ENCODE data around the gene ARHGEF7. TPM values are rescaled to one million over a fixed set of nuclear protein-coding genes. Genes with fewer than 3 reads are reported as not detected.

ARHGEF7 gene
- total RNA-seq, 4 donors from 2014 or later: 42.8 to 125 (median 61.1) TPM

- TF ChIP-seq CTCF (IDR thresholded peaks at IDR 0.05): no peak
- TF ChIP-seq POLR2A (IDR thresholded peaks at IDR 0.05): no peak
- H3K4me3 ChIP-seq (ENCODE audit: low read depth, poor library complexity, severe bottlenecking): no peak overlapping the region
- WGBS, 2 donors: 27 to 29% methylated on average over 3 of the region's 3 CpGs
- no peak for DNase-seq (ENCODE audit: low spot score in 2 of 2)
- intact Hi-C loops (cut with DNase I; ENCODE audit: low total_unique reads): no loop called here
Measured at GRCh38 chr13:111143865-111144540, 28.9 kb downstream of the ARHGEF7 start.

DNA sequence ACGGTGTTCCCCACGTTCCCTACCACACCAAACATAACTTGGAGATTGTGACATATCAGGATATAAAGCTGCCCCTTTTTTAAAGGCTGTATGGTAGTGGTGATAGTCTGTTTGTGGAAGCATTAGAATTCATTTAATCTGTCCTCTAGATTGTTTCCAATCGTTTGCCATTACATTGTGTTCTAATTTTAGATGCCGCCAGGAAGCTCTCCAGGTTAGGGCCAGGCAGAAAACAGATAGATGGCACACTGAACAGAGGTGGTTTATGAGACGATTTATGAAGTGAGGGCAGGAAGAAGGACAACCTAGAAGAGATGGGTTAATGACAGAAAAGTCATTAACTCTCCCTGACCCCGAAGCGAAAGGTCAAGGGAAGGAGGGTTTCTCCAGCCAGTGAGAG is 30.0 kb downstream of the ARHGEF7 start:
- 75 to 78% methylated on average over 7 of the region's 7 CpGs for WGBS, 2 donors
- intact Hi-C loops (cut with DNase I; ENCODE audit: low total_unique reads): no loop called here
- H3K4me3 ChIP-seq (ENCODE audit: low read depth, poor library complexity, severe bottlenecking): no peak overlapping the region
- no peak for TF ChIP-seq CTCF (IDR thresholded peaks at IDR 0.05)
- TF ChIP-seq POLR2A (IDR thresholded peaks at IDR 0.05): no peak
- DNase-seq (ENCODE audit: low spot score in 2 of 2): no peak

GRCh38 chr13:111145506-111145905 is 30.4 kb downstream of the ARHGEF7 start:
- DNase-seq (ENCODE audit: low spot score in 2 of 2): no peak
- intact Hi-C loops (cut with DNase I; ENCODE audit: low total_unique reads): no loop called here
- TF ChIP-seq CTCF (IDR thresholded peaks at IDR 0.05) (no peak), POLR2A (IDR thresholded peaks at IDR 0.05) (no peak)
- no peak overlapping the region for H3K4me3 ChIP-seq (ENCODE audit: low read depth, poor library complexity, severe bottlenecking)
- WGBS, 2 donors: 86 to 87% methylated on average over 3 to 7 of the region's 7 CpGs

GRCh38 chr13:111152844-111153243 is 37.7 kb downstream of the ARHGEF7 start:
- TF ChIP-seq CTCF (IDR thresholded peaks at IDR 0.05): no peak
- TF ChIP-seq POLR2A (IDR thresholded peaks at IDR 0.05): no peak
- intact Hi-C loops (cut with DNase I; ENCODE audit: low total_unique reads): no loop called here
- 9 to 12% methylated on average over 11 of the region's 11 CpGs for WGBS, 2 donors
- peak overlapping the region; percentile 77 for H3K4me3 ChIP-seq (ENCODE audit: low read depth, poor library complexity, severe bottlenecking)
- no peak for DNase-seq (ENCODE audit: low spot score in 2 of 2)

DNA sequence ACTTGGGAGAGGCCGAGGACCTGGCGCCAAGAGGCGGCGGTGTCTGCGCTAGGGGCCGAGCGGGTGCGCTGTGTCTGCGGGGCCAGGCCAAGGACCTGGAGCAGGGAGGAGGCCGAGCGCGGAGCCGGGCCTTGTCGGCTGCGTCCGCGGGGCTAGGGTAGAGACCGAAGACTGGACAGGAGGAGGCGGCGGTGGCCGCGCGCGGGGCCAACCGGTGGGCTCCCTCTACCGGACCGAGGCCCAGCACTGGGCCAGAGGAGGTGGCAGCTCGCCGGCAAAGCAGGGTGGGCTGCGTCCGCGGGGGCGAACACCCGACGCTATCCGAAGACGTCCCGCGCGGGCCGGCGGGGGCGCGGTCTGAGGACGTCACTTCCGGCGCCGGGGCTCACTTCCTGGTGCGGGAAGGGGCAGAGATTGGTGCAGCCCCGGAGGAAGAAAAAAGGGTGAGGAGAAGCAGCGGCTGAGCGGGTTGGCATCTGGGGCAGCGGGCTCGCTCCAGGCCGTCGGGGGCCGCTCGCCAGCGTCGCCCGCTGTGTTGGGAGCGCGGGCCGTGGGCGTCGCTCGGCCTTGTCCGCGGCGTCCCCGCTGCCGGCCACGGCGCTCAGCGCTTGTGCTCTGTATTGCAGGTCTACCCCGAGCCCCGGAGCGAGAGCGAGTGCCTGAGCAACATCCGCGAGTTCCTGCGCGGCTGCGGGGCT is 38.3 kb downstream of the ARHGEF7 start:
- peak overlapping the region; percentile 77 for H3K4me3 ChIP-seq (ENCODE audit: low read depth, poor library complexity, severe bottlenecking)
- peak; percentile 87 to 99 for DNase-seq (ENCODE audit: low spot score in 2 of 2)
- TF ChIP-seq CTCF (IDR thresholded peaks at IDR 0.05): no peak
- TF ChIP-seq POLR2A (IDR thresholded peaks at IDR 0.05): peak in 1 of 2 donors; percentile 61
- 0 to 1% methylated on average over 39 to 70 of the region's 84 CpGs for WGBS, 2 donors
- intact Hi-C loops (cut with DNase I; ENCODE audit: low total_unique reads): no loop called here

Measured in lower leg skin (tissue), 4 donors.